PC-3 (cell line): ENCODE measurements around the gene HIPK2. TPM values are rescaled to one million over a fixed set of nuclear protein-coding genes. Genes with fewer than 3 reads are reported as not detected.

Source experiments
- ATAC-seq: fragments of 200-7000 bp; cut with Tn5 transposase; 2 replicates; pipeline ENCODE4 v1.9.1; 2020; ENCODE audit warnings: mild to moderate bottlenecking, moderate library complexity
- BruUV-seq: library from RNA; stranded (reverse); fragments of 400-500 nt; replicated peaks from 2 replicates; lab custom pipeline; 2021; lab: Mats Ljungman, UMichigan
- CTCF ChIA-PET: fragments of 300-600 bp; sonication (Branson Sonifier 250); formaldehyde crosslinking; loops from one replicate; lab custom pipeline; 2022; ENCODE audit warnings: antibody characterized with exemption; lab: Charles Lee
- POLR2A ChIA-PET: fragments of 300-600 bp; sonication (Branson Sonifier 250); formaldehyde crosslinking; loops from one replicate; lab custom pipeline; 2022; ENCODE audit warnings: antibody characterized with exemption; ENCODE audit not compliant: unreplicated experiment; lab: Charles Lee
- DNase-seq: peaks from one replicate; pipeline ENCODE4 v3.0.0-alpha.2; 2015
- H2AFZ ChIP-seq: fragments of 300-600 bp; sonication (generic); 2 replicates; pipeline ENCODE4 v1.6.0; 2016; ENCODE audit warnings: antibody characterized with exemption, low read length
- H3F3A ChIP-seq: fragments of 300-600 bp; sonication (generic); one replicate; pipeline ENCODE4 v1.6.0; 2017; ENCODE audit warnings: antibody characterized with exemption, low read length, control low read depth, mild to moderate bottlenecking; ENCODE audit not compliant: unreplicated experiment
- H3K27ac ChIP-seq: fragments of 300-600 bp; sonication (generic); 2 replicates; pipeline ENCODE4 v1.5.1; 2016; ENCODE audit warnings: mild to moderate bottlenecking, low read length
- H3K27me3 ChIP-seq: fragments of 300-600 bp; sonication (generic); 2 replicates; pipeline ENCODE4 v1.6.1; 2016; ENCODE audit warnings: low read length, mixed read lengths
- H3K36me3 ChIP-seq: fragments of 300-600 bp; sonication (generic); 2 replicates; pipeline ENCODE4 v1.6.1; 2016; ENCODE audit warnings: low read depth, mixed run types, low read length, mixed read lengths
- H3K4me1 ChIP-seq: fragments of 300-600 bp; sonication (generic); 2 replicates; pipeline ENCODE4 v1.5.1; 2016; ENCODE audit warnings: low read length; ENCODE audit not compliant: insufficient read depth
- H3K4me2 ChIP-seq: fragments of 300-600 bp; sonication (generic); 2 replicates; pipeline ENCODE4 v1.6.0; 2016; ENCODE audit warnings: low read length
- H3K4me3 ChIP-seq: fragments of 300-600 bp; sonication (generic); 2 replicates; pipeline ENCODE4 v1.5.1; 2016; ENCODE audit warnings: mild to moderate bottlenecking, low read length, mixed read lengths
- H3K79me2 ChIP-seq: fragments of 300-600 bp; sonication (generic); 2 replicates; pipeline ENCODE4 v1.6.1; 2017; ENCODE audit warnings: low read length, mixed read lengths
- H3K9ac ChIP-seq: fragments of 300-600 bp; sonication (generic); 2 replicates; pipeline ENCODE4 v1.6.0; 2016; ENCODE audit warnings: mild to moderate bottlenecking, low read length
- H3K9me2 ChIP-seq: fragments of 300-600 bp; sonication (generic); replicated peaks from 2 replicates; pipeline ENCODE4 v1.6.1; 2016; ENCODE audit warnings: mixed run types, low read length, mixed read lengths
- H3K9me3 ChIP-seq: fragments of 300-600 bp; sonication (generic); 2 replicates; pipeline ENCODE4 v1.6.1; 2016; ENCODE audit warnings: low read length, mixed read lengths
- H4K20me1 ChIP-seq: fragments of 300-600 bp; sonication (generic); 2 replicates; pipeline ENCODE4 v1.6.1; 2016; ENCODE audit warnings: low read length, mixed read lengths
- CTCF ChIP-seq: fragments of 300-600 bp; sonication (generic); conservative IDR thresholded peaks from 2 replicates; pipeline ENCODE4 v1.5.1; 2017; ENCODE audit warnings: antibody characterized with exemption, low read depth, mild to moderate bottlenecking, low read length
- EZH2 ChIP-seq: fragments of 300-600 bp; sonication (generic); IDR thresholded peaks from one replicate; pipeline ENCODE4 v1.6.1; 2017; ENCODE audit warnings: antibody characterized with exemption, mild to moderate bottlenecking, low read length; ENCODE audit not compliant: unreplicated experiment
- EZH2phosphoT487 ChIP-seq: fragments of 300-600 bp; sonication (generic); IDR thresholded peaks from 2 replicates; pipeline ENCODE4 v1.6.1; 2018; ENCODE audit warnings: mild to moderate bottlenecking, antibody characterized with exemption, low read length, borderline replicate concordance
- intact Hi-C: fragments of 100-400 bp; cut with micrococcal nuclease; formaldehyde crosslinking; loops from 2 replicates; pipeline ENCODE4 v1.9.0; 2023
- total RNA-seq: library from RNA; depleted of rRNA; stranded (reverse); fragments of >200 nt; gene quantifications from 2 replicates; pipeline ENCODE4 v1.2.3, GENCODE V29; 2014

Gene HIPK2
- total RNA-seq, 1 experiment from 2014 or later: 38.1 TPM

GRCh38 chr7:139667377-139667776, 110.4 kb downstream of the HIPK2 start:
- BruUV-seq: no TSS peak
- H3K79me2 ChIP-seq: peaks cover 87% of the 10 kb centered on the region
- no peaks in the 10 kb centered on the region for H3K9me2 ChIP-seq
- ATAC-seq (no peak), DNase-seq (no peak)
- H2AFZ ChIP-seq: no peak overlapping the region
- no peak overlapping the region for H3K4me2 ChIP-seq
- intact Hi-C loops: no loop called here
- H3K36me3 ChIP-seq: peaks cover 10% of the 10 kb centered on the region; the same call in 1 of the 2 replicates
- no peaks in the 10 kb centered on the region for H3K27me3 ChIP-seq
- ChIA-PET POLR2A (no interaction called here), CTCF (no interaction called here)
- peaks cover 3% of the 10 kb centered on the region for H3F3A ChIP-seq
- TF ChIP-seq EZH2 (no peak), EZH2phosphoT487 (no peak), CTCF (no peak)
- peak overlapping the region; percentile 10; the same call in 1 of the 2 replicates for H3K27ac ChIP-seq
- no peak overlapping the region for H3K9ac ChIP-seq
- H3K4me1 ChIP-seq: peaks cover 15% of the 10 kb centered on the region
- no peaks in the 10 kb centered on the region for H3K9me3 ChIP-seq
- no peaks in the 10 kb centered on the region for H4K20me1 ChIP-seq
- no peak overlapping the region for H3K4me3 ChIP-seq

GRCh38 chr7:139666501-139666900, 111.3 kb downstream of the HIPK2 start:
- Histone ChIP-seq H3F3A (no peaks in the 10 kb centered on the region), H3K4me3 (no peak overlapping the region), H3K27ac (no peak overlapping the region), H3K36me3 (peaks cover 14% of the 10 kb centered on the region; the same call in 1 of the 2 replicates), H3K9me2 (no peaks in the 10 kb centered on the region), H2AFZ (no peak overlapping the region), H3K9me3 (no peaks in the 10 kb centered on the region), H3K4me2 (no peak overlapping the region), H4K20me1 (no peaks in the 10 kb centered on the region), H3K79me2 (peaks cover 93% of the 10 kb centered on the region), H3K9ac (no peak overlapping the region), H3K4me1 (peaks cover 16% of the 10 kb centered on the region), H3K27me3 (no peaks in the 10 kb centered on the region)
- DNase-seq (no peak), ATAC-seq (no peak)
- CTCF ChIA-PET: no interaction called here
- no peak for TF ChIP-seq EZH2
- no peak for TF ChIP-seq EZH2phosphoT487
- no peak for TF ChIP-seq CTCF
- no TSS peak for BruUV-seq
- POLR2A ChIA-PET: no interaction called here
- intact Hi-C loops: no loop called here

- Histone ChIP-seq H3K36me3 (peaks cover 11% of the 10 kb centered on the region; the same call in 1 of the 2 replicates), H2AFZ (no peak overlapping the region), H3F3A (no peaks in the 10 kb centered on the region), H4K20me1 (no peaks in the 10 kb centered on the region), H3K9me2 (no peaks in the 10 kb centered on the region), H3K4me1 (peaks cover 20% of the 10 kb centered on the region), H3K9ac (no peak overlapping the region), H3K4me3 (no peak overlapping the region), H3K79me2 (peaks cover 92% of the 10 kb centered on the region), H3K27ac (no peak overlapping the region), H3K27me3 (no peaks in the 10 kb centered on the region), H3K9me3 (no peaks in the 10 kb centered on the region), H3K4me2 (no peak overlapping the region)
- DNase-seq (no peak), ATAC-seq (no peak)
- TF ChIP-seq CTCF (no peak), EZH2phosphoT487 (no peak), EZH2 (no peak)
- ChIA-PET CTCF (no interaction called here), POLR2A (no interaction called here)
- intact Hi-C loops: no loop called here
- BruUV-seq: no TSS peak
Observed at GRCh38 chr7:139664434-139664833, 113.4 kb downstream of the HIPK2 start.
